Activated CD4-positive, alpha-beta T cell treated with anti-CD3 and anti-CD28 coated beads for 48 hours (primary cell): Measurements from ENCODE around the gene ABLIM3.

Experiments used
- DNase-seq: peaks from one replicate; pipeline ENCODE4 v3.0.0-alpha.2; 2020

The ABLIM3 gene

GRCh38 chr5:149141224-149141956 lies at the start of gene ABLIM3:
Gene ABLIM3, plus strand, starts transcription at chr5:149141493. Its CDS starts 603 bp downstream, at chr5:149142096.
- DNase-seq = peak; percentile 74

- DNase-seq = no peak
Observed at GRCh38 chr5:149093625-149094024, 47.7 kb upstream of the ABLIM3 start.

GRCh38 chr5:149094996-149095395 lies 46.3 kb upstream of the ABLIM3 start:
- DNase-seq = no peak

- no peak for DNase-seq
Observed at GRCh38 chr5:149099920-149100319, 41.4 kb upstream of the ABLIM3 start.

- no peak for DNase-seq
Observed at GRCh38 chr5:149100331-149100730, 41.0 kb upstream of the ABLIM3 start.

- DNase-seq = no peak
Observed at GRCh38 chr5:149108651-149109280, 32.5 kb upstream of the ABLIM3 start.

- DNase-seq = no peak
Observed at GRCh38 chr5:149110406-149110805, 30.9 kb upstream of the ABLIM3 start.

GRCh38 chr5:149113669-149114068 lies 27.6 kb upstream of the ABLIM3 start:
- no peak for DNase-seq

- DNase-seq = peak; percentile 45
Observed at GRCh38 chr5:149114403-149115312, 26.6 kb upstream of the ABLIM3 start.

GRCh38 chr5:149117970-149118369 lies 23.3 kb upstream of the ABLIM3 start:
- no peak for DNase-seq

GRCh38 chr5:149118463-149118862 lies 22.8 kb upstream of the ABLIM3 start:
- no peak for DNase-seq

GRCh38 chr5:149121145-149121544 lies 20.1 kb upstream of the ABLIM3 start:
- DNase-seq = no peak

- DNase-seq = no peak
Observed at GRCh38 chr5:149123211-149123610, 18.1 kb upstream of the ABLIM3 start.

GRCh38 chr5:149125386-149125891 lies 15.9 kb upstream of the ABLIM3 start:
- DNase-seq = no peak

GRCh38 chr5:149126906-149127305 lies 14.4 kb upstream of the ABLIM3 start:
- DNase-seq = no peak

- DNase-seq = no peak
Observed at GRCh38 chr5:149127394-149127955, 13.8 kb upstream of the ABLIM3 start.

GRCh38 chr5:149128023-149128875 lies 13.0 kb upstream of the ABLIM3 start:
- peak; percentile 41 for DNase-seq

GRCh38 chr5:149129181-149129580 lies 12.1 kb upstream of the ABLIM3 start:
- no peak for DNase-seq

- no peak for DNase-seq
Observed at GRCh38 chr5:149130121-149130914, 11.0 kb upstream of the ABLIM3 start.

GRCh38 chr5:149132474-149132873 lies 8.8 kb upstream of the ABLIM3 start:
- DNase-seq = no peak
